ENCODE measurements around the gene ADCY9. TPM values are rescaled to one million over a fixed set of nuclear protein-coding genes. Genes with fewer than 3 reads are reported as not detected.

Gene ADCY9
- total RNA-seq, 4 donors from 2014 or later, result 19.0 to 32.7 (median 29.6) TPM

GRCh38 chr16:3993052-3993785, 123.0 kb downstream of the ADCY9 start:
- TF ChIP-seq EP300 (IDR thresholded peaks at IDR 0.05), result no peak
- TF ChIP-seq POLR2A (IDR thresholded peaks at IDR 0.05), result no peak
- TF ChIP-seq, protein P1, sequence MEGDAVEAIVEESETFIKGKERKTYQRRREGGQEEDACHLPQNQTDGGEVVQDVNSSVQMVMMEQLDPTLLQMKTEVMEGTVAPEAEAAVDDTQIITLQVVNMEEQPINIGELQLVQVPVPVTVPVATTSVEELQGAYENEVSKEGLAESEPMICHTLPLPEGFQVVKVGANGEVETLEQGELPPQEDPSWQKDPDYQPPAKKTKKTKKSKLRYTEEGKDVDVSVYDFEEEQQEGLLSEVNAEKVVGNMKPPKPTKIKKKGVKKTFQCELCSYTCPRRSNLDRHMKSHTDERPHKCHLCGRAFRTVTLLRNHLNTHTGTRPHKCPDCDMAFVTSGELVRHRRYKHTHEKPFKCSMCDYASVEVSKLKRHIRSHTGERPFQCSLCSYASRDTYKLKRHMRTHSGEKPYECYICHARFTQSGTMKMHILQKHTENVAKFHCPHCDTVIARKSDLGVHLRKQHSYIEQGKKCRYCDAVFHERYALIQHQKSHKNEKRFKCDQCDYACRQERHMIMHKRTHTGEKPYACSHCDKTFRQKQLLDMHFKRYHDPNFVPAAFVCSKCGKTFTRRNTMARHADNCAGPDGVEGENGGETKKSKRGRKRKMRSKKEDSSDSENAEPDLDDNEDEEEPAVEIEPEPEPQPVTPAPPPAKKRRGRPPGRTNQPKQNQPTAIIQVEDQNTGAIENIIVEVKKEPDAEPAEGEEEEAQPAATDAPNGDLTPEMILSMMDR (IDR thresholded peaks at IDR 0.05), result no peak
- no peak overlapping the region for H3K4me3 ChIP-seq

GRCh38 chr16:3992297-3993051, 123.8 kb downstream of the ADCY9 start:
- no peak for DNase-seq (ENCODE audit: low spot score in 2 of 2)
- 83 to 87% methylated on average over 35 of the region's 35 CpGs for WGBS, 2 donors
- Histone ChIP-seq H3K9me3 (no peaks in the 10 kb centered on the region), H3K4me3 (no peak overlapping the region), H3K27me3 (no peaks in the 10 kb centered on the region), H3K36me3 (peaks cover 0 to 45% (median 0%) of the 10 kb centered on the region in 3 donors), H3K27ac (no peak overlapping the region), H3K4me1 (no peaks in the 10 kb centered on the region)
- TF ChIP-seq EP300 (IDR thresholded peaks at IDR 0.05), result no peak
- TF ChIP-seq POLR2A (IDR thresholded peaks at IDR 0.05), result no peak
- TF ChIP-seq, protein P1 (IDR thresholded peaks at IDR 0.05), result no peak

More at GRCh38 chr16:3993052-3993785, 123.0 kb downstream of the ADCY9 start:
- H3K27ac ChIP-seq, result no peak overlapping the region
- H3K9me3 ChIP-seq, result no peaks in the 10 kb centered on the region
- H3K4me1 ChIP-seq, result no peaks in the 10 kb centered on the region
- peaks cover 0 to 37% (median 0%) of the 10 kb centered on the region in 3 donors for H3K36me3 ChIP-seq
- DNase-seq (ENCODE audit: low spot score in 2 of 2), result no peak
- 92 to 93% methylated on average over 36 of the region's 36 CpGs for WGBS, 2 donors
- no peaks in the 10 kb centered on the region for H3K27me3 ChIP-seq

DNA sequence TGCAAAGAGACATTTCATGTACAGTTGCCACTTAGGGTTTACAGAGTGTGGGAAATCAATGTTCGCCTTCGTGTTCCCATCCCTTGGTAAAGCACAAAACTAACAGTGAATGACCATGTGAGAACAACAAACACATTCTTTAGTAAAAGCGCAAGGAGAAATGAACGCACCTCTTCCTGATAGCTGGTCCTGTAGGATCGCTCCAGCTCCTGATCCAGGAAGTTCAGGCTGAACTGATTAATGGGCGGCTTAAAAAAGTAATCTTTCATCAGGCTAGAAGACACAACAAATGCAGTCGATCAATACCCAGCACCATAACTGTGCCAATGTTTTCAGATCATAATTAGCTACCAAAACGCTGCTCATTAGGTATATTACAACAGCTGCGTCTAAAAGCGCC, 127.4 kb downstream of the ADCY9 start:
- no peaks in the 10 kb centered on the region for H3K9me3 ChIP-seq
- no peaks in the 10 kb centered on the region for H3K27me3 ChIP-seq
- no peak overlapping the region for H3K4me3 ChIP-seq
- 86% methylated on average over 10 of the region's 10 CpGs for WGBS, 2 donors
- peaks cover 0 to 53% (median 0%) of the 10 kb centered on the region in 3 donors for H3K36me3 ChIP-seq
- TF ChIP-seq EP300 (IDR thresholded peaks at IDR 0.05) (no peak), POLR2A (IDR thresholded peaks at IDR 0.05) (no peak)
- TF ChIP-seq, protein P1 (IDR thresholded peaks at IDR 0.05), result no peak
- H3K4me1 ChIP-seq, result no peaks in the 10 kb centered on the region
- H3K27ac ChIP-seq, result no peak overlapping the region
- no peak for DNase-seq (ENCODE audit: low spot score in 2 of 2)

DNA sequence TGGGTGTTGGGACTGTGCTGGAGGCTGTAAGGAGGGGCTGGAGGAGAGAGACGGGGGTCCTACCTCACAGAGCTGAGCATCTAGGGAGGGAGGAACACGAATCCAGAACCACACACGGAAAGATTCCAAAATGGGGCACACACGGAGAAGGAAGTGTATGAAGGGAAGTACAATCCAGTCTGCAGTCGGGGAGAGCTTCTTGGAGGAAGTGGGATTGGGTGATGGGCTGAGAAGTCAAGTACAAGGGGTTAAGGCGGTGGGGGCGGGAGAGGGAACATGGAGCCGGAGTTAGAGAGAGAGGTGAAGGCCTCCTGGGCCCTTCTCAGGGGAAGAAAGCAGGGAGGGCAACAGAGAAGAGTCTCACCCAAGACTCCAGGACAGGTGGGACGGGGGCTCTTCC, 128.2 kb downstream of the ADCY9 start:
- H3K4me3 ChIP-seq, result no peak overlapping the region
- WGBS, 2 donors, result 80 to 85% methylated on average over 9 of the region's 9 CpGs
- TF ChIP-seq, protein P1 (IDR thresholded peaks at IDR 0.05), result no peak
- TF ChIP-seq EP300 (IDR thresholded peaks at IDR 0.05) (no peak), POLR2A (IDR thresholded peaks at IDR 0.05) (no peak)
- H3K4me1 ChIP-seq, result peaks cover 0 to 5% (median 0%) of the 10 kb centered on the region in 4 donors
- no peaks in the 10 kb centered on the region for H3K27me3 ChIP-seq
- no peaks in the 10 kb centered on the region for H3K9me3 ChIP-seq
- H3K36me3 ChIP-seq, result peaks cover 0 to 48% (median 0%) of the 10 kb centered on the region in 3 donors
- no peak for DNase-seq (ENCODE audit: low spot score in 2 of 2)
- no peak overlapping the region for H3K27ac ChIP-seq

DNA sequence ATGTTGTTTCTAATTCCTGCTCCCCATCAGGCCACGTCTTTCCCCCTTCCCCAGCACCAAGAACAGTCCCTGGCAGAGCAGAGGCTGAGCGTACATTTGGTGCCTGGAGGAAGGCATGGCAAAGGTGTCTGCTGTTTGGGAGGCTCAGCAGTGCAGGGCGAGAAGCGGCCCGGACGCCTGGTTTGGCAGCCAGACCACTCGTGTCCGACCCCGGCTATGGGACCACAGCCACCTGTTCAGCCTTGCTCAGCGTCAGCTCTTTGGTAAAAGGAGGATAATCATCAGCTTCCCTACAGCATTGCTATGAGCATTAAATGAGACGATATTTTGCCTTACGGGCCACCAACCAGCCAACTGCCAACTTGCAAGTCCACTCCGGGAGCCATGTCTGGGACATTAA, 129.0 kb downstream of the ADCY9 start:
- no peak overlapping the region for H3K27ac ChIP-seq
- H3K4me1 ChIP-seq, result peaks cover 0 to 8% (median 0%) of the 10 kb centered on the region in 4 donors
- H3K27me3 ChIP-seq, result no peaks in the 10 kb centered on the region
- WGBS, 2 donors, result 91 to 93% methylated on average over 13 of the region's 13 CpGs
- TF ChIP-seq EP300 (IDR thresholded peaks at IDR 0.05), result no peak
- TF ChIP-seq, protein P1 (IDR thresholded peaks at IDR 0.05), result no peak
- TF ChIP-seq POLR2A (IDR thresholded peaks at IDR 0.05), result no peak
- H3K36me3 ChIP-seq, result peaks cover 0 to 47% (median 0%) of the 10 kb centered on the region in 3 donors
- no peak for DNase-seq (ENCODE audit: low spot score in 2 of 2)
- no peaks in the 10 kb centered on the region for H3K9me3 ChIP-seq
- no peak overlapping the region for H3K4me3 ChIP-seq

Measured in tibial nerve (tissue), 4 donors.